ENCODE measurements around the gene NARF. TPM values are rescaled to one million over a fixed set of nuclear protein-coding genes. Genes with fewer than 3 reads are reported as not detected.

Gene NARF
- total RNA-seq, 1 donor from 2014 or later, result 64.4 TPM

GRCh38 chr17:82470065-82470464 lies 11.5 kb downstream of the NARF start:
- Mint-ChIP-seq H3K9me3 (ENCODE audit: unreplicated experiment) (no peaks in the 10 kb centered on the region), H3K4me3 (ENCODE audit: unreplicated experiment) (no peak overlapping the region), H3K27ac (ENCODE audit: unreplicated experiment) (no peak overlapping the region), H3K36me3 (ENCODE audit: low read depth, unreplicated experiment) (peaks cover 28% of the 10 kb centered on the region), H3K27me3 (ENCODE audit: low read depth, unreplicated experiment) (no peaks in the 10 kb centered on the region), H3K4me1 (ENCODE audit: low read depth, unreplicated experiment) (no peaks in the 10 kb centered on the region)
- no peak overlapping the region for H2AFZ ChIP-seq (ENCODE audit: low read depth, low read length)
- no peak overlapping the region for H3K4me2 ChIP-seq (ENCODE audit: low read length)
- peaks cover 18% of the 10 kb centered on the region for H3K36me3 ChIP-seq (ENCODE audit: insufficient read depth, low read length)
- no peak for TF ChIP-seq CTCF (IDR thresholded peaks at IDR 0.05; ENCODE audit: insufficient read depth, low read depth, low read length)
- no peak for TF ChIP-seq EZH2 (IDR thresholded peaks at IDR 0.05; ENCODE audit: insufficient read depth, low read length)
- no peak overlapping the region for H3K4me3 ChIP-seq (ENCODE audit: insufficient read depth, low read depth, low read length)
- no peaks in the 10 kb centered on the region for H3K79me2 ChIP-seq (ENCODE audit: insufficient read depth, low read length)
- no peaks in the 10 kb centered on the region for H3K4me1 ChIP-seq (ENCODE audit: insufficient read depth, low read length)
- DNase-seq (ENCODE audit: low read depth), result no peak
- no peaks in the 10 kb centered on the region for H3K27me3 ChIP-seq (ENCODE audit: insufficient read depth, low read length)
- no peak overlapping the region for H3K9ac ChIP-seq (ENCODE audit: low read length)
- H3K27ac ChIP-seq (ENCODE audit: low read depth, low read length), result no peak overlapping the region
- H3K9me3 ChIP-seq (ENCODE audit: insufficient read depth, low read depth, low read length), result no peaks in the 10 kb centered on the region
- FAIRE-seq, result no peak
- H4K20me1 ChIP-seq (ENCODE audit: insufficient read depth, low read length), result peaks cover 4% of the 10 kb centered on the region

- Mint-ChIP-seq H3K9me3 (ENCODE audit: unreplicated experiment) (no peaks in the 10 kb centered on the region), H3K27ac (ENCODE audit: unreplicated experiment) (no peak overlapping the region), H3K4me3 (ENCODE audit: unreplicated experiment) (no peak overlapping the region), H3K4me1 (ENCODE audit: low read depth, unreplicated experiment) (peaks cover 12% of the 10 kb centered on the region), H3K36me3 (ENCODE audit: low read depth, unreplicated experiment) (peaks cover 10% of the 10 kb centered on the region), H3K27me3 (ENCODE audit: low read depth, unreplicated experiment) (no peaks in the 10 kb centered on the region)
- H3K27me3 ChIP-seq (ENCODE audit: insufficient read depth, low read length), result no peaks in the 10 kb centered on the region
- H3K79me2 ChIP-seq (ENCODE audit: insufficient read depth, low read length), result no peaks in the 10 kb centered on the region
- H4K20me1 ChIP-seq (ENCODE audit: insufficient read depth, low read length), result peaks cover 4% of the 10 kb centered on the region
- no peak overlapping the region for H2AFZ ChIP-seq (ENCODE audit: low read depth, low read length)
- H3K4me1 ChIP-seq (ENCODE audit: insufficient read depth, low read length), result peaks cover 3% of the 10 kb centered on the region
- no peaks in the 10 kb centered on the region for H3K9me3 ChIP-seq (ENCODE audit: insufficient read depth, low read depth, low read length)
- no peak overlapping the region for H3K9ac ChIP-seq (ENCODE audit: low read length)
- H3K4me3 ChIP-seq (ENCODE audit: insufficient read depth, low read depth, low read length), result no peak overlapping the region
- no peak overlapping the region for H3K27ac ChIP-seq (ENCODE audit: low read depth, low read length)
- FAIRE-seq (no peak), DNase-seq (ENCODE audit: low read depth) (no peak)
- TF ChIP-seq CTCF (IDR thresholded peaks at IDR 0.05; ENCODE audit: insufficient read depth, low read depth, low read length), result no peak
- TF ChIP-seq EZH2 (IDR thresholded peaks at IDR 0.05; ENCODE audit: insufficient read depth, low read length), result no peak
- H3K36me3 ChIP-seq (ENCODE audit: insufficient read depth, low read length), result peaks cover 10% of the 10 kb centered on the region
- no peak overlapping the region for H3K4me2 ChIP-seq (ENCODE audit: low read length)
Observed at GRCh38 chr17:82474223-82475010, 15.9 kb downstream of the NARF start.

- peaks cover 6% of the 10 kb centered on the region for H3K36me3 Mint-ChIP-seq (ENCODE audit: low read depth, unreplicated experiment)
Observed at GRCh38 chr17:82475458-82475857, 16.9 kb downstream of the NARF start.

More at GRCh38 chr17:82475458-82475857, 16.9 kb downstream of the NARF start:
- DNase-seq (ENCODE audit: low read depth), result no peak
- no peak for TF ChIP-seq CTCF (IDR thresholded peaks at IDR 0.05; ENCODE audit: insufficient read depth, low read depth, low read length)
- TF ChIP-seq EZH2 (IDR thresholded peaks at IDR 0.05; ENCODE audit: insufficient read depth, low read length), result no peak
- Histone ChIP-seq H3K4me3 (ENCODE audit: insufficient read depth, low read depth, low read length) (no peak overlapping the region), H3K4me1 (ENCODE audit: insufficient read depth, low read length) (peaks cover 3% of the 10 kb centered on the region), H3K36me3 (ENCODE audit: insufficient read depth, low read length) (peaks cover 5% of the 10 kb centered on the region), H4K20me1 (ENCODE audit: insufficient read depth, low read length) (peaks cover 4% of the 10 kb centered on the region), H3K4me2 (ENCODE audit: low read length) (no peak overlapping the region), H2AFZ (ENCODE audit: low read depth, low read length) (no peak overlapping the region), H3K79me2 (ENCODE audit: insufficient read depth, low read length) (no peaks in the 10 kb centered on the region), H3K27me3 (ENCODE audit: insufficient read depth, low read length) (no peaks in the 10 kb centered on the region), H3K9me3 (ENCODE audit: insufficient read depth, low read depth, low read length) (no peaks in the 10 kb centered on the region), H3K9ac (ENCODE audit: low read length) (no peak overlapping the region), H3K27ac (ENCODE audit: low read depth, low read length) (no peak overlapping the region)
- no peaks in the 10 kb centered on the region for H3K27me3 Mint-ChIP-seq (ENCODE audit: low read depth, unreplicated experiment)
- H3K4me3 Mint-ChIP-seq (ENCODE audit: unreplicated experiment), result no peak overlapping the region
- H3K4me1 Mint-ChIP-seq (ENCODE audit: low read depth, unreplicated experiment), result peaks cover 12% of the 10 kb centered on the region
- no peaks in the 10 kb centered on the region for H3K9me3 Mint-ChIP-seq (ENCODE audit: unreplicated experiment)
- peak overlapping the region; percentile 53 for H3K27ac Mint-ChIP-seq (ENCODE audit: unreplicated experiment)
- FAIRE-seq, result no peak
